Lung microvascular endothelial cell (primary cell): ENCODE results near the gene BTF3. TPM values are rescaled to one million over a fixed set of nuclear protein-coding genes. Genes with fewer than 3 reads are reported as not detected.
"Not testable (repeated sequence)": the region's sequence is repeated elsewhere in the genome, so short reads cannot be mapped to it uniquely, and the experiment has no call there.

ENCODE experiments used
- DNase-seq, 2 donors: peaks; one replicate each; pipeline versions ENCODE4 v3.0.0 to v3.0.0-alpha.2; 2010; ENCODE audit warnings: low read depth in 2 of 2
- total RNA-seq: library from RNA; depleted of rRNA; stranded (reverse); fragments of >200 nt; gene quantifications from 2 replicates; pipeline ENCODE4 v1.2.1, GENCODE V29; 2014

Gene BTF3
- 193 and 250 TPM in 2 replicates for total RNA-seq

DNA sequence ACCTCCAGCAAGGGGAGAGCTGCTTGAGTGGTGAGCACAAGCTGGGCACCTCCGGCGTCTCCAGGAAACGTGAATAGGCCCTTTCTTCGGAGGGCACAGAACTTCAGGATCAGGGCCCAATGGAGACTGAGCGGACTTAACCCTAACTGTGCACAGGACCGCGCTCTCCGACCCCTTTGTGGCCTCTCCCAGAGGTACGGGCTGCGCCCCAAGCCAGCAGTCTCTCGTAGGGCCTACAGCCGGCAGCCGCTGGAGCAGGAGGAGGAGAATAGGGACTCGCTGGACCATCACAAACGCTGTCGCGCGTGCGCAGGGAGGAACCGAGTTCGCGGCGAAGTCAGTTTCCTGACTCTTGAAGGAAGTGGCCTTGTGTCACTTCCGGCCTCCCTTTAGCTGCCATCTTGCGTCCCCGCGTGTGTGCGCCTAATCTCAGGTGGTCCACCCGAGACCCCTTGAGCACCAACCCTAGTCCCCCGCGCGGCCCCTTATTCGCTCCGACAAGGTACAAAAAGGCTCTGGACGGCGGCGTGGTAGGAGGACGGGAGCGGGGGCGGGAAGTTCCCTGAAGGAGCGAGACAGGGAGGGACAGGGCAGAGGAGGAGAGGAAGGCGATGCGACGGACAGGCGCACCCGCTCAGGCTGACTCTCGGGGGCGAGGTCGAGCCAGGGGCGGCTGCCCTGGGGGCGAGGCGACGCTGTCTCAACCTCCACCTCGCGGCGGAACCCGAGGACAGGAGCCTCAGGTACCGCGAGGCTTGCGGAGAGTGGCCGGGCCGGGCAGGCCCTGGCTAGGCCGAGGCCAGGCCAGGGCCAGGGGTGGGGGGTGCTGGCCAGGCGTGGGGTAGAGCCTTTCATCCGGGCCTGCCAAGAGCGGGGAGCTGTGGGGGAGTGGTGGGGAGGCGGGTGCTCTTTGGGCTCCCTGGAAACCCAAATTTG is at the start of gene BTF3:
Gene BTF3 (plus strand): TSS at position 386 of the 936 bp plus-strand sequence. CDS start 226 bp downstream, at position 612.
- DNase-seq, result peak; percentile 94 to 97

DNA sequence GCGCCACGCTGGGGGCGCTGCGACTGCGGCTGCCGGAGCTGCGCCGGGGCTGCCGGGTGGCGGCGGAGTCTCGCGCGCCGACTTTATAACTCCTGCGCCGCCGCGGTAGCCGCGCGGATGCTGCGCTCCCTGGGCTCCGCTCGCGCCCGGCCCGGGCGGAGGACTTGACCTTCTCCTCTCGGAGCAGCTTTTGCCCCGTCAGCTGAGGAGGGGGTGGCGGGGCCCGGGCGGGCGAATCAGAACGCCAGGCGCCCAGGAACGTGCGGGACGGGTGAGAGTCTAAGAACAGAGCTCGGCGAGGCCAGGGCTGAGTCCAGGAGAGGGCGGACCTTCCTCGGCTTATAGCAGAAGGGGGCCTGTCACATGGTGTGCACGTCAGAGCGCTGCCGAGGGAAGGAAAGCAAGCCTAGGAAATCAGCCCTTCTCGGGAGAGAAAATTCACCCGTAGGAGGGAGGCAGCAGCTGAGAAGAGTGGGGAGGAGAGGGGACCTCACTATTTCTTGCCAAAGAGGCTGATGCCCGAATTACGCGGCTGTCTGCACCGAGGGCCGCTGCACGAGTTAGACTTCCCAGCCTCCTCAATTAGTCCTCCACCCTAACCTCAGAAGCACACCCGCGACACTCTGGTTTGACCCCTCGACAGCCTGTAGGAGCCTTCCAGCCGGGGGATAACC is 49.6 kb upstream of the BTF3 start, which contains the start of gene FOXD1:
Gene FOXD1 (minus strand): TSS at position 315 of the 674 bp plus-strand sequence. CDS start 415 bp downstream, outside the sequence.
- peak; percentile 65 to 80 for DNase-seq

DNA sequence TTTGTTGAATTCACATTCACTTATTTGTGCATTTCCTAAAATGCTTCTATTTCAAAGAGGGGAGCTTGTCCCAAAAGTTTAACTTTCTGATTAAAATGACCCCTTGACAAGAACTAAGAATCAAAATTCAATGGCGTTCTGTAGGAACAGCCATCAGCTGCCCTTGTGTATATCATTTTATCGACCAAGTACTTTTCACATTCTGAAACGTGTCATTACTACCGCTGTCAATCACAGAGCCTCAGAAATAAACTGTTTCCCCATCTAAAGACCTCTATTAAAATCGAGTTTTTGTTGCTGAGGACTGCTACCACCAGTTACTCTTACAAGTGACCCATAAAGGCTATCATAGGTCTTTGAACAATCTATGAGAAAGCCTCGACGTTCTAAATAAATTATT is 48.1 kb upstream of the BTF3 start:
- no peak for DNase-seq

DNA sequence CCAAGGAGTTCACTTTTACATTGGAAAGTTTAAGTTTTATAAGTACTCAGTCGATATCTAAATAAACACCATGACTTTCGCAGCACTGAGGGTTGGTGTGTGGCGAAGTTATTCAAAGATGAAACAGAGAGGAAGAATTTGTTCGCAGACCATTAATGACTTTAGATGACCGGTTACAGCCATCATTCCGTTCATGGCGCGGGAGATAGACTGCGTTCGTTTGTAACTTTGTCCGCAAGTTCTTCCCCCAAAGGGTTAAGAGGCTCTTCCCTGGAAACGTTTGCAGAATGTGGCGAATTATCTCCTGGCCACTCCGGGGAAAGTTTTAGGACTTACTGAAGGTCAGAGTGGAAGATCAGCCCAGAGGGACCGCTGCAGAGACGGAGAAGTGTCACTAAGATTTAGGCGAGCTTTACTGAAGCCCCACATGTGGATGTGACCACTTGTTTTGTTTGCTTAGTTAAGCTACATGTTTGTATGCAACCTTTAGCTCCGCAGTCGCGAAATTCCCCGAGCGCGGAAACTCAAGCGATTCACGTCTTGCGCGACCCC is 47.5 kb upstream of the BTF3 start:
- DNase-seq, result peak; percentile 11 to 31

DNA sequence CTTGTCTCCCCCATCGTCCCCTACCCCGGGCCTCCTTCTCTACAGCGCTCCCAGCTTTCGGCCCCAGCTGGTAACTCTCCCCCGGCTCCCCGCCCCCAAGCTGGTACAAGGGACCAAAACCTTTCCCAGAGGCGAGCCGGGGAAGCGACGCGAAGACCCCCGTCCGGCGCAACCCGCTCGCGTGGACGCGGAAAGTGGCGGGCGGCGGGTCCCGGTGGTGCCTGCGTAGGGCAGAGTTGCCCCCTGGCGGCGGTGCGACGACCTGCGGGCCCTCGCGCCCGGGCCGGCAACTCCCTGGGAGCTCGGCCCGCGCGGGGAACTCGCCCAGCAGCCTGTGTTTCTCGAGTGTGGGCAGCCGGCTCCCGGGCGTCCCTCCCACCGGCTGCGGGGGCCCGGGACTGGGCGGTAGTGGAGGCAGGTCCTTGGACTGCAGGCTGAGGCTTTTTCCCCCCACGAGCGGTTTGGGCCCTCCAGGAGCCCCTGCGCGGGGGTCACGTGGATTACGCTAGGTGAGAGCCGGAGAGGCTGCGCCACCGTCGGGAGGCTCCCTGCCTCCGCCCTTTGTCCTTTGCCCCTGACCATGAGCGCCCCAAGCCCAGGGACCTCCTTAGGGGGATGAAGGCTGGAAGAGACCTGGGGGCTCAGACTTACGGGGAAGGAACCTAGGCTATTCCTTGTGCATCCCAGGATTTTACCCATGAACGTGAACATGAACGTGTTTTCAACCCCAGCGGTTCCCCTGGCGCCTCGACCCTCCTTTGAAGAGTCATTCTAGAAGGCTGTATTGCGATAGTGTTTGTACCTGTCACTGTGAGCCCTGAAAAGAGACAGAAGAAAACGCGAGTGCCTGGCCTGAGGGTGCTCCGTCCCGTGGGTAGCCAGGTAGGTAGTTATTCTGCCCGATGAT is 46.8 kb upstream of the BTF3 start:
- DNase-seq, result peak; percentile 54 to 74

DNA sequence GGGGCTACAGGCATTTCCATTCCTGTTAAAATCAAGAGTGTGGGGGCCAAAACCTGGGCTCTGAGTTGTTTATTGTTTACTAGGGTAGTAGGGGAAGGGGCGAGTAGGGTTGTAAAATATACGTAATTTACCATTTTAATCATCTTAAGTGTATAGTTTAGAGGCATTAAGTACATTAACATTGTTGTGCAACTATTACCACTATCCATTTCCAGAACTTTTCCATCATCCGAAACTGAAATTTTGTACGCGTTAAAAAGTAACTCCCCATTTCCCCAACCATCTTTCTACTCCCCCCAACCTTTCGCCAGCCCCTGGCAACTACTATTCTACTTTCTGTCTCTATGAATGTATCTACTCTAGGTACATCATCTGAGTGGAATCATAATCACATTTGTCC is 46.0 kb upstream of the BTF3 start:
- DNase-seq, result no peak

DNA sequence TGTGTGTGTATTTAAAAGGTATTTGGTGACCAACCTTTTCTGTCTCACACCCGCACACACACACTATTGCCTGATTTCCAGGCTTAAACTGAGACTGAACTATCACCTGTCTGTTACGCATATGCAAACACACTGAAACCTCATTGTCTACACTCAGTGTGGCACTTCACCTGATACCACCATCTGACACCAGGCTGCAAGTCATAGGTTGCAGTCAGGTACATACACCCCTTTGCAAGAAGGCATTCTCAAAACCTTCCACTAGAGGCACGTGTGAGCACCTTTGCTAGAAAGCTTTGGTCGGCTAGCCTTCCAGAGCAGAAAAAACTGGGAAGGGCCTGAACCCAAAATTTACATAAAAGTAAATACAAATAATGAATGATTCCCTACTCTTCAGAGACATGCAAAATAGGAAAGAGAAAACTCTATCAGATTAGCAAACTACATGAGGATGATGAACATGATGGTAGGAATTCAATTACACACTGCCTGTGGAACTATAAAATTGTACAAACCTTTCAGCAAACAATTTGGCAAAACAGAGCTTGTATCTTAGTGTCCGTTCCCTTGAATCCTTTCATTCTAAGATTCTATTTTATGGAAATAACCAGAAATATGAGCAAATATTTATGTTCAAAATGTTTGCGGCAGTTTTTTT is 43.7 kb upstream of the BTF3 start:
- peak; percentile 58 to 73 for DNase-seq

DNA sequence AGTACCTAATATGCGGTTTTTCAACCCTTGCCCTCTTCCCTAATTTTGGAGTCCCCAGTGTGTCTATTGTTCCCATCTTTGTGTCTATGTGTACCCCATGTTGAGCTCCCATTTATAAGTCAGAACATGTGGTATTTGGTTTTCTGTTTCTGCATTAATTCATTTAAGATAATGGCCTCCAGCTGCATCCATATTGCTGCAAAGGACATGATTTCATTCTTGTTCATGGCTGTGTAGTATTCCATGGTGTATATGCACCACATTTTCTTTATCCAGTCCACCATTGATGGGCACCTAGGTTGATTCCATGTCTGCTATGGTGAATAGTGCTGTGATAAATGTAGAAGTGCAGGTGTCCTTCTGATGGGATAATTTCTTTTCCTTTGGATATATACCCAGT is 41.8 kb upstream of the BTF3 start:
- not testable (repeated sequence) for DNase-seq

DNA sequence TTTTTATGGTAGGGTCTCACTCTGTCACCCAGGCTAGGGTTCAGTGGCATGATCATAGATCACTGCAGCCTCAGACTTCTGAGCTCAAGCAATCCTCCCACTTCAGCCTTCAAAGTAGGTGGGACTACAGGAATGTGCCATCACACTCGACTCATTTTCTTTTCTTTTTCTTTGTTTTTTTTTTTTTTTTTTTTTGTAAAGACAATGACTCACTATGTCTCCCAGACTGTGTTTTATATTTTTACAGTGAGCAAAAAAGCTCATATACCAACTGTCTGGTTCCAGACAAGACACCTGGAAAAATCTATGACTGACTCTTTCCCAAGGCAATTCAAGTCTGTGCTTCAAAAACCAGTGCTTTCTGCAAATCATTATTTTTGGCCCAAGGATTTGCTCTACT is 38.9 kb upstream of the BTF3 start:
- DNase-seq, result no peak

DNA sequence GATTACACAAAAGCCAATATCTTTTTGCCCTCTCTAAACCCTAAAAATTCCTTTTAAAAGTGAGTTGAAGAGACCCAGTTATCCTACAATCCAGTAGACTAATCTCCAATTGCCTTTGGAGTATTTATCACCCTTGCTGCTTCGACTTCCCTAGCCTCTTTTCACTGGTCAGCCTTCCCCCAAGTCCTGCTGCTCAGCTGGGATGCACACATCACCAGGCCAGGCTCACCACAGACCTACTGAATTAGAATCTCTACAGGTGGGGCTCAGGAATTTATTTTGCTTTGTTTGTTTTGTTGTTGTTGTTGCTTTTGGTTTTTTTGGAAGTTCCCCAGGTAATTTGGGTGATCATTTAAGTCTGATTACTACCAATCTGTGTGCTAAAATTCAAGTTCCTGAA is 38.1 kb upstream of the BTF3 start:
- no peak for DNase-seq

DNA sequence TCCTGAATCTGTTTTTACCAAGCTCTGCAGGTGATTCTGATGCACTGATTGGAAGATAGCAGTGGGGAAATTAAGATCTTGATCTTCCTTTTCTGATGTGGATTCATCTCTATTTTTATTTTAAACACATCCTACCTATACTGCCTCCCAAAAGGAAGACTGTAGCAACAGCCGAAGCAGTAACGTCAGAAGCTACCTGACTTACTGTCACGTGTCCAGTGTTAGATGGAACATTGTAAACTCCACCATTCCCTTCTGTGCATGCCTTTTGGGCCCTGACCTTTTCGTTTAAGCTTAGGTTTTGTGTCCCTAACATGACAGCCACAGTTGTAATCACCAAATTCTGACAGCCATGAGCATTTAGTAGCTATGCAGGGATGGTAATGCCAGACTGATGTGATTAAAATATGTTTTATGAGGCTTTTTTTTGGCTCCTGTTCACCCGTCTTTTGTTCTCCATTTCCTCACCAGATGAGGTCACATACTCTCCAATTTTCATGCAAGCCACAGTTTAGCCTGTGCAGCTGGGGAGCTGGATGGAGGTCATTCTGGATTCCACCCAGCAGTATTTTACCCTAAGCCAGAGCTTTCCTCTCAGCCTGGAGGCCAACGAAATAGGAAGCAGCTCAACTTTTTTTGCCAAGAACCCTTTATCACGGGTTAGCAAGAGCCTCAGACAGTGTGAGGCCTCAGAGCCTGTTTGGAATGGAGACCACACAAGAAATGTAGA is 34.1 kb upstream of the BTF3 start:
- peak; percentile 75 to 95 for DNase-seq

DNA sequence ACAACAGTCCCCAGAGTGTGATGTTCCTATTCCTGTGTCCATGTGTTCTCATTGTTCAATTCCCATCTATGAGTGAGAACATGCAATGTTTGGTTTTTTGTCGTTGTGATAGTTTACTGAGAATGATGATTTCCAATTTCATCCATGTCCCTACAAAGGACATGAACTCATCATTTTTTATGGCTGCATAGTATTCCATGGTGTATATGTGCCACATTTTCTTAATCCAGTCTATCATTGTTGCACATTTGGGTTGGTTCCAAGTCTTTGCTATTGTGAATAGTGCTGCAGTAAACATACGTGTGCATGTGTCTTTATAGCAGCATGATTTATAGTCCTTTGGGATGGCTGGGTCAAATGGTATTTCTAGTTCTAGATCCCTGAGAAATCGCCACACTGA is 29.6 kb upstream of the BTF3 start:
- DNase-seq, result not testable (repeated sequence)

DNA sequence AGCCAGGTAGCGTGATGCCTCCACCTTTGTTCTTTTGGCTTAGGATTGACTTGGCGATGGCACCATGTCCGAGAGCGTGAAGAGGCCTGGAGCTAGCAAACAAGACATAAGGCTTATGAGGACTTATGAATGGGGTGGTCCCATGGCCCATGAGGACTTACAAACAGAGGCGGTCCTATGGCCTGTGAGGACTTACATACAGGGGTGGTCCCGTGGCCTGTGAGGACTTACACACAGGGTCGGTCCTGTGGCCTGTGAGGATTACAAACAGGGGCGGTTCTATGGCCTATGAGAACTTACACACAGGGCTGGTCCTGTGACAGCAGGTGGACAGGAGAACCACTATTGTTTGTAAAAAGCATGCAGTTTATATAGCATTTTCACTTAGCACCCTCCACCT is 28.4 kb upstream of the BTF3 start:
- DNase-seq, result no peak

DNA sequence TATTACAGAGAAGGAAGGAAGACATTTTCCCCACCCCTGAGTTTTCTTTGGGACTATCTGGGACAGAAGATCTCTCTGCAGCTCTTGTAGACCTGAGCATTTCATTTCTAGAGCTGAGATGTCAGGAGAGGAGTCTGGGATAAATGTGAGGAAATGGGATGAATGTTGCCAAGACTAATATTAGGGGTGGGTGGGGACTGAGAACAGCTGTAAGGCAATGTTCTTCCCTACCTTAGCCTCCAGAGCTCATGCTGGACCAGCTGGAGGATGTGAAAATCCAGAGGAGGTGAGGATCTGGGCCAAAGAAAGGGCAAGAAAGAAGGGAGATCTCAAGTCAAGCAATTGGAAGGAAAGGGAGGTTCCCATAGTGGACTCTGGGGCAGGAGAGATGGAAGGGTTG is 26.6 kb upstream of the BTF3 start:
- DNase-seq, result no peak

DNA sequence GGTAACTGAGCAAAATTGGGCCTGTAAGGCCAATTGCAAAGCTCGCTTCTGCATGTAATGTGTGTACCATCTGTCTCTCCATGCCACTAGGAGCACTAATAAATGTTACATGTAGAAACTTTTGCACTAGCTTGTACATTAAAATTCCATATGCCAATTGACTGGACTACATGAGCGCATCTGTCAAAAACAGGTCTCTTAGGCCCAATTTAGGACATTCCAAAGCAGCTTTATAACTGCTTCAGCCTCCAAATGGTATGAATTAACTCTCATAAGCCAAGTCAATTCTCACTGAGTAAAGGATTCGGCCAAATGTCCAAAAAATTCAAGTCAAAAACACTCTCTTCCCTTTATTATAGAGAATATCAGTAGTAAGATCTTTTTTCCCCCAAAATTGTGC is 26.1 kb upstream of the BTF3 start:
- no peak for DNase-seq

DNA sequence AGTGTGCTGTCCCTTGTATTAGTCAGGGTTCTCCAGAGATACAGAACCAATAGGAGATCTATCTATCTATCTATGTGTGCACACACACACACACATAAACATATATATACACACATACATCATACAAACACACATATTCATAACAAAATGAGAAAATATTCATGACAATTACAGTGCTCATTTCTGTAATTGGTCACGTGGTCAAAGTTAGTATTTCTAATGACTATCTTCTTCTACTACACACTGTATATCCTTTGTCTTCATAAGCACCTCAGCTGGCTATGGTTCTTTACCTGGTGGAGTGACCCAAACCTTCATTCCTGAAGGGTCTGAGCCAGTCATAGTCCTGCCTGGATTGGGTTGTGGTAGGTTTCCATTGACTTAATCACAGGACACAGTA is 17.7 kb upstream of the BTF3 start:
- DNase-seq, result no peak

DNA sequence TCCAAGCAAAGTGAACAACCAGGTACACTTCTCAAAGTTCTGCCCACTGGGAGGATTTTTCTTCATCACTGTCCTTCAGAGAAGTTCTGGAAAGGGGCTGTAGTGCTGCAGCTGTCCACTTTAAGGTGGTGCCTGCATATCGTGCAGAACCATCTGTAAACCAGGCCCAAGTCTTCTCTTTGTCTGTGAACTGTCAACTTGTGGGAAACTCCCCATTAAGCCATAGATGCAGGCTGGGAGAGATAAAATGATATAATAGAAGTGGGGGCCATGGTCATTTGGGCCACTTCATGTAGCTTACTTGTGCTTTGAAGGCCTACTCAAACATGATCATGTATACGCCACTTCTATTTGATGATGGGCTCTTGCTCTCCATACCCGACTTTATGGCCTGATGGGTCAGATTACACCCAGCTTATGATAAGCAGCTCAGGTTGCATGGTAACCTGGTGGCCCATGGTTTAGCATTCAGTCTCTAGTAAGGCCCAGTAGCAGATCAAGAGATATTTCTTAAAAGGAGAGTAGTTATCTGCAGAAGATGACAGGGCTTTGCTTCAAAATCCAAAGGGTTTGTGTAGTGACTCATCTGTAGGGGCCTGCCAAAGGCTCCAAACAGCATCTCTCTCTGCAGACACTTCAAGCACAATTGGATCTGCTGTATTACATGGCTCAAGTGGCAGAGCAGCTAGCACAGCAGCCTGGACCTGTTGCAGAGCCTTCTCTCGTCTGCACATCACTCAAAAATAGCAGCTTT is 15.7 kb upstream of the BTF3 start:
- DNase-seq, result no peak

DNA sequence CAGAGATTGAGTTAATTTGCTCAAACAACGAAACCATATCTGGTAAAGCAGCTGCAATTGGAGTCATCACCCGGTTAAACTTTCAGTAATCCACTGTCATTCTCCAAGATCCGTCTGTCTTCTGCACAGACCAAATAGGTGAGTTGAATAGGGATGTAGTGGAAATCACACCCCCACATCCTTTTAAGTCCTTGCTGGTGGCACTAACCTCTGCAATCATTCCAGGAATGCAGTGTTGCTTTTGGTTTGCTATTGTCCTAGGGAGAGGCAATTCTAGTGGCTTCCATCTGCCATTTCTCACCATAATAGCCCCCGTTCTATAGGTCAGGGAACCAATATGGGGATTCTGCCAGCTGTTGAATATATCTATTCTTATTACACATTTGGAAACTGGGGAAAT is 14.6 kb upstream of the BTF3 start:
- no peak for DNase-seq

DNA sequence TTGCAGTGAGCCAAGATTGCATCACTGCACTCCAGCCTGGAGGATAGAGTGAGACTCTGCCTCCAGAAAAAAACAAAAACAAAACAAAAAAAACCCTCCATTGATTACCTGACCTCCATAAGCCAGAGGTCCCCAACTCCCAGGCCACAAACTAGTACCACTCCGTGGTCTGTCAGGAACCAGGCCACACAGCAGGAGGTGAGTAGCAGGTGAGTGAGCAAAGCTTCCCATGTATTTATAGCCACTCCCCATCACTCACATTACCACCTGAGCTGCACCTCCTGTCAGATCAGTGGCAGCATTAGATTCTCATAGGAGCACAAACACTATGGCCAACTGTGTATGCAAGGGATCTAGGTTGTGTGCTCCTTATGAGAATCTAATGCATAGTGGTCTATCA is 13.7 kb upstream of the BTF3 start:
- no peak for DNase-seq
